Loucy (cell line): ENCODE results near the gene MYO1D.

ENCODE experiments used
- H2AFZ ChIP-seq: fragments of 200-600 bp; sonication (generic); 2 replicates; pipeline ENCODE4 v1.6.0; 2016; ENCODE audit warnings: antibody characterized with exemption, mild to moderate bottlenecking, low read length, moderate library complexity
- H3F3A ChIP-seq: fragments of 200-600 bp; 2 replicates; pipeline ENCODE4 v1.6.0; 2016; ENCODE audit warnings: antibody characterized with exemption, low read depth, mild to moderate bottlenecking
- H3K27me3 ChIP-seq: fragments of 200-600 bp; sonication (generic); 2 replicates; pipeline ENCODE4 v1.6.1; 2014; ENCODE audit warnings: low read length, mild to moderate bottlenecking; ENCODE audit not compliant: insufficient read depth, poor library complexity, severe bottlenecking
- H3K36me3 ChIP-seq: fragments of 200-600 bp; sonication (generic); 2 replicates; pipeline ENCODE4 v1.6.1; 2016; ENCODE audit warnings: low read length; ENCODE audit not compliant: insufficient read depth
- H3K4me1 ChIP-seq: fragments of 200-600 bp; sonication (generic); 2 replicates; pipeline ENCODE4 v1.5.1; 2014; ENCODE audit warnings: low read length, mild to moderate bottlenecking; ENCODE audit not compliant: insufficient read depth, poor library complexity, severe bottlenecking
- H3K4me2 ChIP-seq: fragments of 200-600 bp; sonication (generic); 2 replicates; pipeline ENCODE4 v1.6.0; 2014; ENCODE audit warnings: antibody characterized with exemption, low read length, low read depth, mild to moderate bottlenecking; ENCODE audit not compliant: poor library complexity, severe bottlenecking
- H3K4me3 ChIP-seq: fragments of 200-600 bp; sonication (generic); 2 replicates; pipeline ENCODE4 v1.5.1; 2014; ENCODE audit warnings: low read length, mild to moderate bottlenecking, mixed read lengths; ENCODE audit not compliant: poor library complexity, severe bottlenecking
- H3K79me2 ChIP-seq: fragments of 200-600 bp; sonication (generic); 2 replicates; pipeline ENCODE4 v1.6.1; 2014; ENCODE audit warnings: low read length; ENCODE audit not compliant: insufficient read depth
- H3K9ac ChIP-seq: fragments of 200-600 bp; sonication (generic); 2 replicates; pipeline ENCODE4 v1.6.0; 2014; ENCODE audit warnings: mild to moderate bottlenecking, low read depth, low read length, moderate library complexity; ENCODE audit not compliant: poor library complexity, severe bottlenecking
- H3K9me2 ChIP-seq: fragments of 200-600 bp; sonication (generic); replicated peaks from 2 replicates; pipeline ENCODE4 v1.6.1; 2016; ENCODE audit warnings: low read depth, low read length, mixed read lengths
- H3K9me3 ChIP-seq: fragments of 200-600 bp; sonication (generic); 2 replicates; pipeline ENCODE4 v1.6.1; 2014; ENCODE audit warnings: mild to moderate bottlenecking, antibody characterized with exemption, low read length, low read depth; ENCODE audit not compliant: insufficient read depth
- H4K20me1 ChIP-seq: fragments of 200-600 bp; sonication (generic); 2 replicates; pipeline ENCODE4 v1.6.0; 2014; ENCODE audit warnings: antibody characterized with exemption, low read length, mild to moderate bottlenecking; ENCODE audit not compliant: insufficient read depth, poor library complexity, severe bottlenecking
- EZH2phosphoT487 ChIP-seq: fragments of 200-600 bp; IDR thresholded peaks from 2 replicates; pipeline ENCODE4 v1.6.1; 2018; ENCODE audit warnings: antibody characterized with exemption, mild to moderate bottlenecking, moderate library complexity, borderline replicate concordance
- TF ChIP-seq, protein P1 (sequence below): fragments of 200-600 bp; sonication (generic); conservative IDR thresholded peaks from 2 replicates; pipeline ENCODE4 v1.5.1; 2014; ENCODE audit warnings: mild to moderate bottlenecking, antibody characterized with exemption, low read length

Gene MYO1D

DNA sequence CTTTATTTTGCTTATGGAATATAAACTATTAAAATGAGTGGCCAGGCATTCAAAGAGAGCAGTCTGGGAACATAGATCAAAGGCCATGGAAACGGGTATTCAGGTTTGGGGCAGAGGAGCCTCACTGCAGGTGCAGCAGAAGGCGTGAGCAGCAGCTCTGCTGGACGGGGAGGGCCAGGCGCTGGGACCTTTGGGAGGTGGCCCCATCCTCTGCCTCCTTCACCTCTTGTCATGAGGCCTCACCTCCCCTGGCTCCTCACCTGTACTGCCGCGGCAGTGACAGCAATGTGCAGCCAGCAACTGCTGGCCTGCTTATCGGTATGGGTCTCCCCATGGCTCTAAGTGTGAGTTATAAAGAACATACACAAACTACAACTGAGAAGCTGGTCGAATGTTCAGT lies 280.7 kb downstream of the MYO1D start:
- Histone ChIP-seq H3K4me1 (no peaks in the 10 kb centered on the region), H3K79me2 (no peaks in the 10 kb centered on the region), H3F3A (no peaks in the 10 kb centered on the region), H3K9me2 (no peaks in the 10 kb centered on the region; the same call in 1 of the 2 replicates), H3K27me3 (no peaks in the 10 kb centered on the region), H3K9ac (no peak overlapping the region), H4K20me1 (no peaks in the 10 kb centered on the region), H3K4me2 (no peak overlapping the region), H3K4me3 (no peak overlapping the region), H2AFZ (peak overlapping the region; percentile 59; the same call in 1 of the 2 replicates), H3K9me3 (0 out of 2 replicates have a peak, but pooled peaks cover 4% of the 10 kb centered on the region), H3K36me3 (no peaks in the 10 kb centered on the region)
- TF ChIP-seq, protein P1, sequence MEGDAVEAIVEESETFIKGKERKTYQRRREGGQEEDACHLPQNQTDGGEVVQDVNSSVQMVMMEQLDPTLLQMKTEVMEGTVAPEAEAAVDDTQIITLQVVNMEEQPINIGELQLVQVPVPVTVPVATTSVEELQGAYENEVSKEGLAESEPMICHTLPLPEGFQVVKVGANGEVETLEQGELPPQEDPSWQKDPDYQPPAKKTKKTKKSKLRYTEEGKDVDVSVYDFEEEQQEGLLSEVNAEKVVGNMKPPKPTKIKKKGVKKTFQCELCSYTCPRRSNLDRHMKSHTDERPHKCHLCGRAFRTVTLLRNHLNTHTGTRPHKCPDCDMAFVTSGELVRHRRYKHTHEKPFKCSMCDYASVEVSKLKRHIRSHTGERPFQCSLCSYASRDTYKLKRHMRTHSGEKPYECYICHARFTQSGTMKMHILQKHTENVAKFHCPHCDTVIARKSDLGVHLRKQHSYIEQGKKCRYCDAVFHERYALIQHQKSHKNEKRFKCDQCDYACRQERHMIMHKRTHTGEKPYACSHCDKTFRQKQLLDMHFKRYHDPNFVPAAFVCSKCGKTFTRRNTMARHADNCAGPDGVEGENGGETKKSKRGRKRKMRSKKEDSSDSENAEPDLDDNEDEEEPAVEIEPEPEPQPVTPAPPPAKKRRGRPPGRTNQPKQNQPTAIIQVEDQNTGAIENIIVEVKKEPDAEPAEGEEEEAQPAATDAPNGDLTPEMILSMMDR: no peak
- TF ChIP-seq EZH2phosphoT487: no peak

DNA sequence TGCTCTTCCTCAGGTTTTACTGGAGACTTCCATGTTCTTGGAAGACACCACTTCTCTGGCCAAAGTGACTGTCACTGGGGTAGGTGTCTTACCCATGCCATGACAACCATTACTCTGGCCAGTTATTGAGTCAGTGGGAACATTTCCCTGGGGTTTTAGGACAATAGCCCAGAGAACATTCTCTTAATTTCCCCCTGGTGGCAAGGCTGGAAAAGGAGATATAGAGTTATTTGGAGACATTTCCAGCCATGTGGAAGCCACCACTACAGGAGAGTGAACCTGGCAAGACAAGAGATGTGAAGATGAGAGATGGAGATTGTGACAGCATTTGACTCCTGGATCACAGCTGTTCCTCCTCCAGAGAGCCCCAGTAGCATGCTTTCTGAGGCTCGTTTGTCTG lies 283.9 kb downstream of the MYO1D start:
- no peaks in the 10 kb centered on the region for H3K36me3 ChIP-seq
- no peak overlapping the region for H3K4me2 ChIP-seq
- H3K9me3 ChIP-seq: no peaks in the 10 kb centered on the region
- H3K9me2 ChIP-seq: no peaks in the 10 kb centered on the region; the same call in 1 of the 2 replicates
- no peak for TF ChIP-seq EZH2phosphoT487
- TF ChIP-seq, protein P1: no peak
- no peaks in the 10 kb centered on the region for H3K79me2 ChIP-seq
- H3K4me3 ChIP-seq: no peak overlapping the region
- H4K20me1 ChIP-seq: no peaks in the 10 kb centered on the region
- no peak overlapping the region for H3K9ac ChIP-seq
- H3K4me1 ChIP-seq: no peaks in the 10 kb centered on the region
- H3K27me3 ChIP-seq: no peaks in the 10 kb centered on the region
- no peaks in the 10 kb centered on the region for H3F3A ChIP-seq
- H2AFZ ChIP-seq: no peak overlapping the region

DNA sequence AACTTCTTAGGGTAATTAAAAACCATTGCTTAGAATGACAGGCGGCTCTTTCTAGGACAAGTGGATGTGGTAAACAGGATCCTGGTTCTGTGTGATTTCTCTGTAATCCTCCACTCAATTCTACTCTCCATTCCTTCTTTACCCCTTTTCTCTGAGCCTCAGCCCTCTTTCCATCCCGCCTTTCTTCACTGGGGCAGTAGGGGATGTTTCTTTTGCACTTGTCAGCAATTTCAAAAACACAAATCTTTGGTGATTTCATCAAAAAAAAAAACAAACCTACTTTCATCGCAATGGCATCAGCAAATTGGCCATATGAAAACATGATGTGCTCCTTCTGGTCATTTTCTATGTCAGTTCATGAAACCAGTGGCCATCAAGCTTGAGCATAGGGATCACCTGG lies 285.5 kb downstream of the MYO1D start:
- H3K9ac ChIP-seq: no peak overlapping the region
- no peak overlapping the region for H3K4me2 ChIP-seq
- H4K20me1 ChIP-seq: no peaks in the 10 kb centered on the region
- H2AFZ ChIP-seq: no peak overlapping the region
- no peaks in the 10 kb centered on the region for H3K9me3 ChIP-seq
- no peak for TF ChIP-seq EZH2phosphoT487
- TF ChIP-seq, protein P1: no peak
- H3K79me2 ChIP-seq: no peaks in the 10 kb centered on the region
- H3K4me3 ChIP-seq: no peak overlapping the region
- H3F3A ChIP-seq: no peaks in the 10 kb centered on the region
- no peaks in the 10 kb centered on the region for H3K4me1 ChIP-seq
- H3K36me3 ChIP-seq: no peaks in the 10 kb centered on the region
- H3K9me2 ChIP-seq: no peaks in the 10 kb centered on the region; the same call in 1 of the 2 replicates
- no peaks in the 10 kb centered on the region for H3K27me3 ChIP-seq
